Measurements from ENCODE around the gene ALG1.
A peak's percentile ranks its signal among the peaks of the same experiment; 100 is the strongest.
"Not testable (repeated sequence)": the region's sequence is repeated elsewhere in the genome, so short reads cannot be mapped to it uniquely, and the experiment has no call there.

Gene ALG1

GRCh38 chr16:5095145-5095830, 23.6 kb downstream of the ALG1 start:
- H3K9me3 ChIP-seq (replicated peaks; ENCODE audit: low read length); H3K36me3 ChIP-seq (ENCODE audit: insufficient read depth, low read length); H3K27me3 ChIP-seq (ENCODE audit: control insufficient read depth, insufficient read depth, low read length); H3K4me1 ChIP-seq (ENCODE audit: control insufficient read depth, insufficient read depth, low read length); H3K4me2 ChIP-seq (ENCODE audit: low read length); H3K9ac ChIP-seq (ENCODE audit: low read depth, low read length); H3K4me3 ChIP-seq (ENCODE audit: low read length): not testable (repeated sequence)

GRCh38 chr16:5096437-5097060, 24.9 kb downstream of the ALG1 start:
- not testable (repeated sequence) for H3K9me3 ChIP-seq (replicated peaks; ENCODE audit: low read length); H3K4me1 ChIP-seq (ENCODE audit: control insufficient read depth, insufficient read depth, low read length); H3K36me3 ChIP-seq (ENCODE audit: insufficient read depth, low read length); H3K27me3 ChIP-seq (ENCODE audit: control insufficient read depth, insufficient read depth, low read length)
- Histone ChIP-seq H3K9ac (ENCODE audit: low read depth, low read length) (peak overlapping the region; percentile 92), H3K4me2 (ENCODE audit: low read length) (peak overlapping the region; percentile 95), H3K4me3 (ENCODE audit: low read length) (peak overlapping the region; percentile 84)

- Histone ChIP-seq H3K4me2 (ENCODE audit: low read length) (peak overlapping the region; percentile 95), H3K4me3 (ENCODE audit: low read length) (peak overlapping the region; percentile 84), H3K9ac (ENCODE audit: low read depth, low read length) (peak overlapping the region; percentile 92)
- H3K4me1 ChIP-seq (ENCODE audit: control insufficient read depth, insufficient read depth, low read length); H3K27me3 ChIP-seq (ENCODE audit: control insufficient read depth, insufficient read depth, low read length); H3K9me3 ChIP-seq (replicated peaks; ENCODE audit: low read length); H3K36me3 ChIP-seq (ENCODE audit: insufficient read depth, low read length): not testable (repeated sequence)
Measured at GRCh38 chr16:5097061-5097469, 25.4 kb downstream of the ALG1 start.

DNA sequence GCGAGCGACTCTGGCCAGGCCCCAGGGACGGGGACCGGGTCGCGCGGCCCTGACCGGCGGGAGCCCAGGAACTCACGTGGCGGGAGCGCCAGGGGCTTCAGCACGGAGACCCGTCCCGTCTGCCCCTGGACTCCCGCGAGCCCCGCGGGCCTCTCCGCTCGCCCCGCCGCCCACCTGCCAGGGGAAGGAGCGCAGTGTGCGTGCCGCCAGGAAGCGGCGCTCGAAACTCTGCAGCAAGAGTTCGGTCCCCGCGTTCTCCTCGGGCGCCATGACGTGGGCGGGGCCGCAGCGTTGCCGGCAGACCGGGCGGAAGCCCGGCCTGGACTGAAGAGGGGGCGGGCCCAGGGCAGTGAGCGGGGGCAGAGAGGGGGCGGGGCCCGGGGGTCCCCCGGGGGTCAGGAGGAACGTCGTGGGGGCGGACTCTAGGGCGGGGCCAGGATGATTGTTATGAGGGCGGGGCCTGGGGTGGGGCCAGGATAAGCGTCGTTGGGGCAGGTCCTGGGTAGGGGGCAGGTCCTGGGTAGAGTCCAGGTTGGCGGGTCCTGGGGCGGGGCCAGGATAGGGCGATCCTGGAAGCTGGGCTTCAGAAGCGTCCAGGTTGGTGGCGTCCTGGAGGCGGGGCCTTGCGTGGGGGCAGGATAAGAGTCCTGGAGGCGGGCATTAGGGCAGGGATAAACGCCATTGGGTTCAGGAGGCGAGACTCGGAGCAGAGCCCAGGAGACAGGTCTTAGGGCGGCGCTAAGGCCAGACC, 26.0 kb downstream of the ALG1 start, which contains the start of gene EEF2KMT:
Gene EEF2KMT (minus strand): TSS at position 326 of the 751 bp plus-strand sequence. CDS start 56 bp downstream, at position 270.
- H3K27me3 ChIP-seq (ENCODE audit: control insufficient read depth, insufficient read depth, low read length); H3K9me3 ChIP-seq (replicated peaks; ENCODE audit: low read length); H3K36me3 ChIP-seq (ENCODE audit: insufficient read depth, low read length); H3K4me1 ChIP-seq (ENCODE audit: control insufficient read depth, insufficient read depth, low read length): not testable (repeated sequence)
- Histone ChIP-seq H3K9ac (ENCODE audit: low read depth, low read length) (peak within 1 kb of the TSS; percentile 92), H3K4me2 (ENCODE audit: low read length) (peak within 1 kb of the TSS; percentile 95), H3K4me3 (ENCODE audit: low read length) (peak within 1 kb of the TSS; percentile 84)

DNA sequence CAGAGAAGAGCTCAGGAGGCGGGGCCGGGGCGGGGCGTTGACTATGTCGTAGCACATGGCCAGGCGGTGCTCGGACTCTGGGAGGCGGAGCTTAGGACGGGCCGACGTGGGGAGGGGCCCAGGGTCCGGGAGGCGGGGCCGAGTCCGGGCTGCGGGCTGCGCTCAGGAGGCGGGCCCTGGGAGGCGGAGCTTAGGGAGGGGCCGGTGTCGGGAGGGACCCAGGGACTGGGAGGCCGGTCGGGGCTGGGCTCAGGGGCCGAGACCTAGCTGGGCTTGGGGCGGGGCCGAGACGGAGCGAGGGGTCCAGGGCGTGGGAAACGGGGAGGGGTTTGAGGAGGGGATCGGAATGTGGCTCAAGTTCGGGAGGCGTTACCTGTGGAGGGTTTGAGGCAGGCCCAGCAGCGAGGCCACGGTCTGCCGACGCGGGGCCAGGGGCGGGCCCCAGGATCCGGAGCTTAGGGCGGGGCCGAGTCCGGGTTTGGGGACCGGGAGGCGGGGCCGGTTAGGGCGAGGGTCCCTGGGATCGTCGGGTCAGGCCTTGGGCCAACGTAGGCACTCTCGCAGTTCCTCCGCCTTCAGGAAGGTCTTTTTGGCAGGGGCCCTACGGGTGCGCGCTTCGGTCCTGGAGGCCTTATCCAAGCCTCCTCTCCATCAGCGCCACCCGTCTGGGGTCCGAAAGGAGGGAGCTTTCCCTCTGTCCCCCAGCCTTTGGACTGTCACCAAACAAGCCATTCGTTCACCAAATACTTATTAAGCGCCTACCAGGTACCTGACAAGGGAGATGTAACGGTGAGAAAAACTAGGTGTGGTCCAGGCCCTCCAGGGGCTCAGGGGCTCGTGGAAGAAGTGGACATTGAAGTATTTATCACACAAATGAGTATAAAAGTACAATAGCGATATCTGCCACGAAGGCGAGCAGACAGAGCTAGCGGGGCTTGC, 26.8 kb downstream of the ALG1 start:
- H3K9me3 ChIP-seq (replicated peaks; ENCODE audit: low read length); H3K36me3 ChIP-seq (ENCODE audit: insufficient read depth, low read length); H3K4me1 ChIP-seq (ENCODE audit: control insufficient read depth, insufficient read depth, low read length); H3K27me3 ChIP-seq (ENCODE audit: control insufficient read depth, insufficient read depth, low read length): not testable (repeated sequence)
- H3K4me2 ChIP-seq (ENCODE audit: low read length): peak overlapping the region; percentile 88
- H3K9ac ChIP-seq (ENCODE audit: low read depth, low read length): peak overlapping the region; percentile 73
- H3K4me3 ChIP-seq (ENCODE audit: low read length): peak overlapping the region; percentile 79

DNA sequence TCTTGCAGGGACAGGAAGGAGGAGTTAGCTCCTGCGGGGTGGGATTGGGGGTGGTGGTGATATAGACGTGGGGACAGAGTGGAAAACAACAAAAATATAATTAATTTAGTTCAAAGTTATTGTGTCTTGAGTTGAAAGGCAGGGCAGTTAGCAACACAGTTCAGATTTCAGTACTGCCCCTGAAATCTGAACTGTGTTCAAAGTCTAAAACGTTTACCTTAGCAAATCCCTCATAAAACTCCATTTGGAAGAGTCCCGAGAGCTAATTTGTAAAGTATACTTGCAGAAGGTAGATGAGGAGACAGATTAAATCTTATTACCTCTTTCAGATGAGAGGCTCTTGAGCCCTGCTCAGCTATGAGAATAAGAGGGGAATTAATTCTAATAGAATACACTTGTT, 27.5 kb downstream of the ALG1 start:
- H3K4me3 ChIP-seq (ENCODE audit: low read length); H3K4me2 ChIP-seq (ENCODE audit: low read length); H3K9me3 ChIP-seq (replicated peaks; ENCODE audit: low read length); H3K4me1 ChIP-seq (ENCODE audit: control insufficient read depth, insufficient read depth, low read length); H3K9ac ChIP-seq (ENCODE audit: low read depth, low read length); H3K36me3 ChIP-seq (ENCODE audit: insufficient read depth, low read length); H3K27me3 ChIP-seq (ENCODE audit: control insufficient read depth, insufficient read depth, low read length): not testable (repeated sequence)

GRCh38 chr16:5103296-5104032, 31.8 kb downstream of the ALG1 start:
- H3K9me3 ChIP-seq (replicated peaks; ENCODE audit: low read length); H3K4me3 ChIP-seq (ENCODE audit: low read length); H3K9ac ChIP-seq (ENCODE audit: low read depth, low read length); H3K4me1 ChIP-seq (ENCODE audit: control insufficient read depth, insufficient read depth, low read length); H3K4me2 ChIP-seq (ENCODE audit: low read length); H3K36me3 ChIP-seq (ENCODE audit: insufficient read depth, low read length); H3K27me3 ChIP-seq (ENCODE audit: control insufficient read depth, insufficient read depth, low read length): not testable (repeated sequence)

DNA sequence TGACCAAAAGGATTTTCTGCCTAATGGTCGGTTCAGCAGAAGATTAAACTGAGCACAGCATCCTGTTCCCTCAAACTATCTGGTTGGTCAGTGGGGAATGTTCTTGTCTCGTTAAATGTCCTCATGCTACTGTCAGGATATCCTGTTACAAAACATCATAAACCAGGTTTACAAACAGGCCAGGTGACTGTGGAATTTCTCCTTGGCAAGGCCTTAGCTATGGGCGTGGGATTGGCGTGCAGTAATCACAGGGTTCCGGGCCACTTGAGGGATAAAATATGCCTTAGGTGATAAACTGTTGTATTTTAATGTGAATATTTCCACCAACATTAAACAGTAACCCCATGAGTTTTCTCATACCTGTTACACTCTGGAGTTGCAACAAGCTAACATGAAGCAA, 33.4 kb downstream of the ALG1 start:
- not testable (repeated sequence) for H3K4me3 ChIP-seq (ENCODE audit: low read length); H3K4me1 ChIP-seq (ENCODE audit: control insufficient read depth, insufficient read depth, low read length); H3K36me3 ChIP-seq (ENCODE audit: insufficient read depth, low read length); H3K9ac ChIP-seq (ENCODE audit: low read depth, low read length); H3K9me3 ChIP-seq (replicated peaks; ENCODE audit: low read length); H3K27me3 ChIP-seq (ENCODE audit: control insufficient read depth, insufficient read depth, low read length); H3K4me2 ChIP-seq (ENCODE audit: low read length)

DNA sequence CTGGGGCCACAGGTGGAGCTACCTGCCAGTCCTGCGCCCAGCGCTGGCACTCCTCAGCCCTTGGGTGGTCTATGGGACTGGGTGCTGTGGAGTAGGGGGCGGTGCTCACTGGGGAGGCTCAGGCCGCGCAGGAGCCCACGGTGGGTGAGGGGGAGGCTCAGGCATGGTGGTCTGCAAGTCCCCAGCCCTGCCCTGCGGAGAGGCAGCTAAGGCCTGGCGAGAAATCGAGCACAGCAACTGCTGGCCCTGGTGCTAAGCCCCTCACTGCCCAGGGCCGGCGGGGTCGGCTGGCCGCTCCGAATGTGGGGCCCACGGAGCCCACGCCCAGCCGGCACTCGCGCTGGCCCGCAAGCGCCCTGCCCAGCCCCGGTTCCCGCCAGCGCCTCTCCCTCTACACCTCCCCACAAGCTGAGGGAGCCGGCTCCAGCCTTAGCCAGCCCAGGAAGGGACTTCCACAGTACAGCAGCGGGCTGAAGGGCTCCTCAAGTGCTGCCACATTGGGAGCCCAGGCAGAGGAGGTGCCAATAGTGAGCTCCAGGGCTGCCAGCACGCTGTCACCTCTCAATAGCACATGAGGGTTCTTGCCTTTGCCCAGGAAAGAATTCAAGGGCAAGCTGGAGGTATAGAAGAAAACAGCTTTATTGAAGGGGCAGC, 37.0 kb downstream of the ALG1 start:
- no peak overlapping the region for H3K4me3 ChIP-seq (ENCODE audit: low read length)
- H3K27me3 ChIP-seq (ENCODE audit: control insufficient read depth, insufficient read depth, low read length): no peaks in the 10 kb centered on the region
- H3K4me2 ChIP-seq (ENCODE audit: low read length): no peak overlapping the region
- H3K4me1 ChIP-seq (ENCODE audit: control insufficient read depth, insufficient read depth, low read length): no peaks in the 10 kb centered on the region
- H3K36me3 ChIP-seq (ENCODE audit: insufficient read depth, low read length): no peaks in the 10 kb centered on the region
- H3K9me3 ChIP-seq (replicated peaks; ENCODE audit: low read length): no peaks in the 10 kb centered on the region
- H3K9ac ChIP-seq (ENCODE audit: low read depth, low read length): no peak overlapping the region

DNA sequence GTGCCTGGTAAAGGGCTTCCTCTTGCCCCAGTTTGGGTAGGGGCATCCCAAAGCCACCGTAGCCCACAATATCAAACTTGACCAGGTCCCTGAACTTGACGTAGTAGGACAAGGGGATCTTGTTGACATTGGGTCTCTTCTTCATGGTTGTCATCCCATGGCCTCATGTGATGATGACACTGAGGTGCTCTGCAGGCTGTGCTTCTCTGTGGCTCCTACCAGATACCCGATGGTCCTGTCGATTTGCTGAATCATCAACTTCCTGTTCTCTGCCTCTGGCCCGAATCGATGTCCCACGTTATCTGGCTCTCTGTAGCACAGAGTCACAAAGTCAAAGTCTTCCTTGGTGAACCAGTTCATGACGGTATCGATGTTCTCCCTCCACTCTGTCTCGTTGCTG, 39.3 kb downstream of the ALG1 start:
- not testable (repeated sequence) for H3K27me3 ChIP-seq (ENCODE audit: control insufficient read depth, insufficient read depth, low read length); H3K4me3 ChIP-seq (ENCODE audit: low read length)

More for the DNA sequence above, 39.3 kb downstream of the ALG1 start:
- H3K4me2 ChIP-seq (ENCODE audit: low read length); H3K36me3 ChIP-seq (ENCODE audit: insufficient read depth, low read length); H3K9me3 ChIP-seq (replicated peaks; ENCODE audit: low read length); H3K9ac ChIP-seq (ENCODE audit: low read depth, low read length); H3K4me1 ChIP-seq (ENCODE audit: control insufficient read depth, insufficient read depth, low read length): not testable (repeated sequence)

Measured in skeletal muscle satellite cell (primary cell).